Activated CD8-positive, alpha-beta memory T cell treated with anti-CD3 and anti-CD28 coated beads, Interleukin-2, amount 50 U/mL, for 1 hour (primary cell): Measurements from ENCODE around the gene CLCNKA.

Experiments
- DNase-seq: peaks from one replicate; pipeline ENCODE4 v3.0.0-alpha.2; 2020; ENCODE audit errors: extremely low read depth

The CLCNKA gene

GRCh38 chr1:16078925-16079656 is 57.3 kb downstream of the CLCNKA start:
- peak; percentile 28 for DNase-seq

GRCh38 chr1:16080422-16081150 is 58.8 kb downstream of the CLCNKA start:
- no peak for DNase-seq

GRCh38 chr1:16081636-16082035 is 59.8 kb downstream of the CLCNKA start:
- no peak for DNase-seq

GRCh38 chr1:16082283-16083038 is 60.6 kb downstream of the CLCNKA start:
- DNase-seq, result no peak

GRCh38 chr1:16083486-16083885 is 61.6 kb downstream of the CLCNKA start:
- no peak for DNase-seq
